Measurements from ENCODE around the gene NFIA. TPM values are rescaled to one million over a fixed set of nuclear protein-coding genes. Genes with fewer than 3 reads are reported as not detected.

NFIA gene
- total RNA-seq, 2 donors from 2014 or later, result 0.88 to 3.1 TPM

- no peak for DNase-seq (ENCODE audit: low spot score in 2 of 2)
- H3K9me3 Mint-ChIP-seq, result no peaks in the 10 kb centered on the region
- H3K27ac Mint-ChIP-seq, result no peak overlapping the region
- ATAC-seq, result no peak
- H3K36me3 Mint-ChIP-seq, result no peaks in the 10 kb centered on the region
Measured at GRCh38 chr1:61358770-61359455, 276.6 kb downstream of the NFIA start.

- ATAC-seq, result no peak
- no peak for DNase-seq (ENCODE audit: low spot score in 2 of 2)
- H3K27ac Mint-ChIP-seq, result no peak overlapping the region
- no peaks in the 10 kb centered on the region for H3K36me3 Mint-ChIP-seq
- no peaks in the 10 kb centered on the region for H3K9me3 Mint-ChIP-seq
Measured at GRCh38 chr1:61361931-61362330, 279.6 kb downstream of the NFIA start.

GRCh38 chr1:61362351-61362750 is 280.0 kb downstream of the NFIA start:
- DNase-seq (ENCODE audit: low spot score in 2 of 2), result no peak
- no peaks in the 10 kb centered on the region for H3K9me3 Mint-ChIP-seq
- H3K36me3 Mint-ChIP-seq, result no peaks in the 10 kb centered on the region
- no peak for ATAC-seq
- no peak overlapping the region for H3K27ac Mint-ChIP-seq

GRCh38 chr1:61368366-61368765 is 286.0 kb downstream of the NFIA start:
- ATAC-seq, result no peak
- Mint-ChIP-seq H3K36me3 (no peaks in the 10 kb centered on the region), H3K9me3 (no peaks in the 10 kb centered on the region)

GRCh38 chr1:61368876-61369275 is 286.5 kb downstream of the NFIA start:
- no peaks in the 10 kb centered on the region for H3K9me3 Mint-ChIP-seq
- no peak overlapping the region for H3K27ac Mint-ChIP-seq
- no peaks in the 10 kb centered on the region for H3K36me3 Mint-ChIP-seq
- DNase-seq (ENCODE audit: low spot score in 2 of 2) (no peak), ATAC-seq (no peak)

More at GRCh38 chr1:61368366-61368765, 286.0 kb downstream of the NFIA start:
- H3K27ac Mint-ChIP-seq, result no peak overlapping the region
- no peak for DNase-seq (ENCODE audit: low spot score in 2 of 2)

GRCh38 chr1:61370177-61370912 is 288.0 kb downstream of the NFIA start:
- DNase-seq (ENCODE audit: low spot score in 2 of 2) (no peak), ATAC-seq (no peak)
- Mint-ChIP-seq H3K9me3 (no peaks in the 10 kb centered on the region), H3K27ac (no peak overlapping the region), H3K36me3 (no peaks in the 10 kb centered on the region)

GRCh38 chr1:61370913-61371279 is 288.5 kb downstream of the NFIA start:
- ATAC-seq (no peak), DNase-seq (ENCODE audit: low spot score in 2 of 2) (no peak)
- no peak overlapping the region for H3K27ac Mint-ChIP-seq
- no peaks in the 10 kb centered on the region for H3K9me3 Mint-ChIP-seq
- no peaks in the 10 kb centered on the region for H3K36me3 Mint-ChIP-seq

- no peak for DNase-seq (ENCODE audit: low spot score in 2 of 2)
- no peaks in the 10 kb centered on the region for H3K9me3 Mint-ChIP-seq
- no peak overlapping the region for H3K27ac Mint-ChIP-seq
- no peak for ATAC-seq
- no peaks in the 10 kb centered on the region for H3K36me3 Mint-ChIP-seq
Measured at GRCh38 chr1:61372944-61373343, 290.6 kb downstream of the NFIA start.

- no peak for ATAC-seq
- H3K9me3 Mint-ChIP-seq, result no peaks in the 10 kb centered on the region
- no peak overlapping the region for H3K27ac Mint-ChIP-seq
- no peak for DNase-seq (ENCODE audit: low spot score in 2 of 2)
- no peaks in the 10 kb centered on the region for H3K36me3 Mint-ChIP-seq
Measured at GRCh38 chr1:61374156-61374555, 291.8 kb downstream of the NFIA start.

- ATAC-seq (no peak), DNase-seq (ENCODE audit: low spot score in 2 of 2) (no peak)
- Mint-ChIP-seq H3K27ac (no peak overlapping the region), H3K36me3 (no peaks in the 10 kb centered on the region), H3K9me3 (no peaks in the 10 kb centered on the region)
Measured at GRCh38 chr1:61375082-61375880, 292.9 kb downstream of the NFIA start.

- Mint-ChIP-seq H3K36me3 (no peaks in the 10 kb centered on the region), H3K27ac (no peak overlapping the region), H3K9me3 (no peaks in the 10 kb centered on the region)
- no peak for DNase-seq (ENCODE audit: low spot score in 2 of 2)
- no peak for ATAC-seq
Measured at GRCh38 chr1:61376151-61376550, 293.8 kb downstream of the NFIA start.

GRCh38 chr1:61377242-61377958 is 295.0 kb downstream of the NFIA start:
- Mint-ChIP-seq H3K36me3 (no peaks in the 10 kb centered on the region), H3K27ac (no peak overlapping the region), H3K9me3 (no peaks in the 10 kb centered on the region)
- DNase-seq (ENCODE audit: low spot score in 2 of 2), result no peak
- no peak for ATAC-seq

- DNase-seq (ENCODE audit: low spot score in 2 of 2) (no peak), ATAC-seq (no peak)
- H3K27ac Mint-ChIP-seq, result no peak overlapping the region
- peaks cover 0 to 4% of the 10 kb centered on the region in 2 donors for H3K36me3 Mint-ChIP-seq
- H3K9me3 Mint-ChIP-seq, result no peaks in the 10 kb centered on the region
Measured at GRCh38 chr1:61378494-61379180, 296.3 kb downstream of the NFIA start.

- Mint-ChIP-seq H3K27ac (no peak overlapping the region), H3K9me3 (no peaks in the 10 kb centered on the region), H3K36me3 (peaks cover 0 to 4% of the 10 kb centered on the region in 2 donors)
- ATAC-seq, result no peak
- DNase-seq (ENCODE audit: low spot score in 2 of 2), result no peak
Measured at GRCh38 chr1:61379693-61380092, 297.3 kb downstream of the NFIA start.

GRCh38 chr1:61380561-61380960 is 298.2 kb downstream of the NFIA start:
- ATAC-seq (no peak), DNase-seq (ENCODE audit: low spot score in 2 of 2) (no peak)
- no peaks in the 10 kb centered on the region for H3K9me3 Mint-ChIP-seq
- peaks cover 0 to 4% of the 10 kb centered on the region in 2 donors for H3K36me3 Mint-ChIP-seq
- no peak overlapping the region for H3K27ac Mint-ChIP-seq

- peaks cover 0 to 10% of the 10 kb centered on the region in 2 donors for H3K36me3 Mint-ChIP-seq
- ATAC-seq, result no peak
- no peak overlapping the region for H3K27ac Mint-ChIP-seq
- no peaks in the 10 kb centered on the region for H3K9me3 Mint-ChIP-seq
- DNase-seq (ENCODE audit: low spot score in 2 of 2), result no peak
Measured at GRCh38 chr1:61386323-61386722, 304.0 kb downstream of the NFIA start.
